A673 (cell line): ENCODE data around the gene SSBP2.

Source experiments
- CTCF ChIP-seq: fragments of 300-800, 200-600 bp; sonication (generic); conservative IDR thresholded peaks from 2 replicates; pipeline ENCODE4 v1.5.1; 2017; ENCODE audit warnings: low read depth, mild to moderate bottlenecking, antibody characterized with exemption, low read length, moderate library complexity, mixed read lengths
- EZH2 ChIP-seq: fragments of 200-600 bp; sonication (generic); IDR thresholded peaks from 2 replicates; pipeline ENCODE4 v1.6.1; 2017; ENCODE audit warnings: borderline replicate concordance, low read depth, mild to moderate bottlenecking, mixed read lengths, antibody characterized with exemption, low read length; ENCODE audit not compliant: poor library complexity, severe bottlenecking

GRCh38 chr5:81486711-81487110 is 264.2 kb downstream of the SSBP2 start:
- no peak for TF ChIP-seq CTCF
- no peak for TF ChIP-seq EZH2
